SU-DHL-6 (cell line): ENCODE measurements around the gene NRL.

ENCODE experiments used
- H2AFZ ChIP-seq: fragments of 200-600 bp; sonication (generic); 2 replicates; pipeline ENCODE4 v1.6.1; 2014; ENCODE audit warnings: low read depth, mild to moderate bottlenecking, moderate library complexity, mixed read lengths, antibody characterized with exemption, low read length; ENCODE audit not compliant: severe bottlenecking
- H3F3A ChIP-seq: fragments of 200-600 bp; shearing (Covaris generic); 2 replicates; pipeline ENCODE4 v1.6.0; 2016; ENCODE audit warnings: antibody characterized with exemption, mild to moderate bottlenecking; ENCODE audit not compliant: insufficient read depth
- H3K27ac ChIP-seq: fragments of 200-600 bp; sonication (generic); 2 replicates; pipeline ENCODE4 v1.5.1; 2016; ENCODE audit warnings: low read depth, mild to moderate bottlenecking, low read length, moderate library complexity, mixed read lengths
- H3K27me3 ChIP-seq: fragments of 200-600 bp; sonication (generic), shearing (Covaris generic); 2 replicates; pipeline ENCODE4 v1.6.0; 2014; ENCODE audit warnings: mild to moderate bottlenecking, low read length
- H3K36me3 ChIP-seq: fragments of 200-600 bp; sonication (generic); 2 replicates; pipeline ENCODE4 v1.6.1; 2014; ENCODE audit warnings: mild to moderate bottlenecking, low read length, mixed read lengths
- H3K4me2 ChIP-seq: fragments of 300-600, 200-600 bp; shearing (Covaris generic), sonication (generic); 2 replicates; pipeline ENCODE4 v1.6.0; 2014; ENCODE audit warnings: low read length, low read depth, mild to moderate bottlenecking; ENCODE audit not compliant: poor library complexity, severe bottlenecking
- H3K4me3 ChIP-seq: fragments of 200-600 bp; sonication (generic); 2 replicates; pipeline ENCODE4 v1.5.1; 2014; ENCODE audit warnings: antibody characterized with exemption, low read length, mild to moderate bottlenecking, mixed read lengths; ENCODE audit not compliant: insufficient read depth, poor library complexity, severe bottlenecking
- H3K79me2 ChIP-seq: fragments of 200-600 bp; sonication (generic); 2 replicates; pipeline ENCODE4 v1.6.1; 2014; ENCODE audit warnings: mild to moderate bottlenecking, low read length, moderate library complexity; ENCODE audit not compliant: insufficient read depth
- H3K9ac ChIP-seq: fragments of 200-600 bp; sonication (generic); 2 replicates; pipeline ENCODE4 v1.7.0; 2014; ENCODE audit warnings: mild to moderate bottlenecking, low read length
- H3K9me2 ChIP-seq: fragments of 200-600 bp; sonication (generic); replicated peaks from 2 replicates; pipeline ENCODE4 v1.6.1; 2014; ENCODE audit warnings: low read length; ENCODE audit not compliant: insufficient read depth
- H3K9me3 ChIP-seq: fragments of 200-600 bp; sonication (generic); 2 replicates; pipeline ENCODE4 v1.6.1; 2014; ENCODE audit warnings: low read length, mixed read lengths; ENCODE audit not compliant: insufficient read depth
- H4K20me1 ChIP-seq: fragments of 200-600 bp; sonication (generic); 2 replicates; pipeline ENCODE4 v1.6.1; 2014; ENCODE audit warnings: low read depth, mild to moderate bottlenecking, antibody characterized with exemption, low read length, moderate library complexity, mixed read lengths
- CTCF ChIP-seq: fragments of 200-600 bp; sonication (generic); IDR thresholded peaks from one replicate; pipeline ENCODE4 v1.5.1; 2017; ENCODE audit warnings: antibody characterized with exemption, mild to moderate bottlenecking, low read length, moderate library complexity; ENCODE audit not compliant: insufficient read depth, poor library complexity, severe bottlenecking
- EZH2phosphoT487 ChIP-seq: fragments of 200-600 bp; sonication (generic), shearing (Covaris generic); conservative IDR thresholded peaks from 2 replicates; pipeline ENCODE4 v1.6.1; 2018; ENCODE audit warnings: mild to moderate bottlenecking, antibody characterized with exemption, low read length, moderate library complexity, mixed read lengths

The NRL gene

GRCh38 chr14:24086193-24086955 is 28.4 kb downstream of the NRL start:
- H3F3A ChIP-seq = 0 out of 2 replicates have a peak, but pooled peaks cover 3% of the 10 kb centered on the region
- H3K4me3 ChIP-seq = no peak overlapping the region
- H3K36me3 ChIP-seq = no peaks in the 10 kb centered on the region
- H3K9me3 ChIP-seq = no peaks in the 10 kb centered on the region
- H3K4me2 ChIP-seq = no peak overlapping the region
- H3K27me3 ChIP-seq = no peaks in the 10 kb centered on the region
- no peak overlapping the region for H3K27ac ChIP-seq
- H4K20me1 ChIP-seq = no peaks in the 10 kb centered on the region
- no peaks in the 10 kb centered on the region for H3K9me2 ChIP-seq
- H2AFZ ChIP-seq = no peak overlapping the region
- no peak overlapping the region for H3K9ac ChIP-seq
- TF ChIP-seq EZH2phosphoT487 = no peak
- TF ChIP-seq CTCF = no peak
- H3K79me2 ChIP-seq = no peaks in the 10 kb centered on the region

DNA sequence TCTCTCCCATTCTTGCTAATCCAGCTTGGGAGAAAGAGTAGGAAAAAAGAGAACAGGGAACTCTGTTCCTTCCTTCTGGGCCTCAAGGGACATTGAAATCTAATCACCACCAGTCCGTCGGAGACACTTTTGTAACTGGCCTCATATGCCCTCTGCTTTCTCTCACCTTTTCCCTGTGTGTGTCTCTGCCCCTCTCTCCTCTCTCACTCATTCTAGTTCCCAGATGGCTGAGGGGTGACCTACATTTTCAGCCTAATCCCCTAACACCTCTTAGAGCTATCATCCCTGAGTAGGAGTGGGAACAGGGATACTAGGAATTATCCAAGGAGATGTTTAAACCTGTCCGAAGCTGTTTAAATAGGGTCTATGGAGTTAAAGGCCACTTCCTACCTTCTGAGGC is 29.5 kb downstream of the NRL start:
- Histone ChIP-seq H3K79me2 (no peaks in the 10 kb centered on the region), H3K4me3 (no peak overlapping the region), H3K9me2 (no peaks in the 10 kb centered on the region), H3K9ac (no peak overlapping the region), H3K27ac (no peak overlapping the region), H4K20me1 (no peaks in the 10 kb centered on the region), H3K27me3 (no peaks in the 10 kb centered on the region), H3K4me2 (no peak overlapping the region), H3K9me3 (no peaks in the 10 kb centered on the region), H3K36me3 (no peaks in the 10 kb centered on the region), H3F3A (0 out of 2 replicates have a peak, but pooled peaks cover 3% of the 10 kb centered on the region), H2AFZ (no peak overlapping the region)
- TF ChIP-seq CTCF (no peak), EZH2phosphoT487 (no peak)

GRCh38 chr14:24084440-24084839 is 30.3 kb downstream of the NRL start:
- H3K4me3 ChIP-seq = no peak overlapping the region
- no peak overlapping the region for H2AFZ ChIP-seq
- H4K20me1 ChIP-seq = no peaks in the 10 kb centered on the region
- no peak for TF ChIP-seq CTCF
- no peaks in the 10 kb centered on the region for H3K79me2 ChIP-seq
- no peak overlapping the region for H3K9ac ChIP-seq
- no peaks in the 10 kb centered on the region for H3K36me3 ChIP-seq
- no peaks in the 10 kb centered on the region for H3K9me2 ChIP-seq
- H3F3A ChIP-seq = 0 out of 2 replicates have a peak, but pooled peaks cover 3% of the 10 kb centered on the region
- no peak overlapping the region for H3K4me2 ChIP-seq
- no peaks in the 10 kb centered on the region for H3K9me3 ChIP-seq
- H3K27ac ChIP-seq = no peak overlapping the region
- H3K27me3 ChIP-seq = no peaks in the 10 kb centered on the region
